ENCODE measurements around the gene CLTC. TPM values are rescaled to one million over a fixed set of nuclear protein-coding genes. Genes with fewer than 3 reads are reported as not detected.
A peak's percentile ranks its signal among the peaks of the same experiment; 100 is the strongest.

Gene CLTC
- total and polyA plus RNA-seq, 10 of the 15 experiments (the other 5 are each of a cell fraction or from before 2014, with no cell fraction given): 77.5 to 188 (median 129) TPM

DNA sequence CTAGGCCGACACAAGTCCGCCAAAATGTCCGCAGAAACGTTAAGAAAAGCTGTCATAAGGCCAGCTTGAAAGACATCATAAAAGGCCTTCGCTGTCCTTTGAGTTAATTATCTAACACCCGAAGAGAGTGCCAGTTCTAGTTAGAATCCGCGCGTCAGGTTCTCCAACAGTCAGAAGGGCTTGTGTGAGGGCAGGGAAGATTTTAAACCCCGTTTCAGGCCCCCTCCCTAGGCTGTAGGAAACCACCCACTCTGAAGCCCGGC, 729 bp upstream of the CLTC start (continued):
- TF ChIP-seq ZZZ3 (IDR thresholded peaks at IDR 0.05; ENCODE audit: control insufficient read depth, insufficient read length, low read depth): no peak
- no peak; the same call in 1 of the 2 replicates for TF ChIP-seq MXI1 (IDR thresholded peaks at IDR 0.05; ENCODE audit: low read depth, low read length)
- no peak for TF ChIP-seq IKZF2 (IDR thresholded peaks at IDR 0.05)
- no peak for TF ChIP-seq MYC (IDR thresholded peaks at IDR 0.05; ENCODE audit: insufficient read depth, insufficient read length, insufficient replicate concordance, low read length, severe bottlenecking)
- TF ChIP-seq SMC3 (IDR thresholded peaks at IDR 0.05; ENCODE audit: borderline replicate concordance, low read length): no peak
- no peak for TF ChIP-seq BMI1 (IDR thresholded peaks at IDR 0.05; ENCODE audit: borderline replicate concordance)
- TF ChIP-seq, protein P1, sequence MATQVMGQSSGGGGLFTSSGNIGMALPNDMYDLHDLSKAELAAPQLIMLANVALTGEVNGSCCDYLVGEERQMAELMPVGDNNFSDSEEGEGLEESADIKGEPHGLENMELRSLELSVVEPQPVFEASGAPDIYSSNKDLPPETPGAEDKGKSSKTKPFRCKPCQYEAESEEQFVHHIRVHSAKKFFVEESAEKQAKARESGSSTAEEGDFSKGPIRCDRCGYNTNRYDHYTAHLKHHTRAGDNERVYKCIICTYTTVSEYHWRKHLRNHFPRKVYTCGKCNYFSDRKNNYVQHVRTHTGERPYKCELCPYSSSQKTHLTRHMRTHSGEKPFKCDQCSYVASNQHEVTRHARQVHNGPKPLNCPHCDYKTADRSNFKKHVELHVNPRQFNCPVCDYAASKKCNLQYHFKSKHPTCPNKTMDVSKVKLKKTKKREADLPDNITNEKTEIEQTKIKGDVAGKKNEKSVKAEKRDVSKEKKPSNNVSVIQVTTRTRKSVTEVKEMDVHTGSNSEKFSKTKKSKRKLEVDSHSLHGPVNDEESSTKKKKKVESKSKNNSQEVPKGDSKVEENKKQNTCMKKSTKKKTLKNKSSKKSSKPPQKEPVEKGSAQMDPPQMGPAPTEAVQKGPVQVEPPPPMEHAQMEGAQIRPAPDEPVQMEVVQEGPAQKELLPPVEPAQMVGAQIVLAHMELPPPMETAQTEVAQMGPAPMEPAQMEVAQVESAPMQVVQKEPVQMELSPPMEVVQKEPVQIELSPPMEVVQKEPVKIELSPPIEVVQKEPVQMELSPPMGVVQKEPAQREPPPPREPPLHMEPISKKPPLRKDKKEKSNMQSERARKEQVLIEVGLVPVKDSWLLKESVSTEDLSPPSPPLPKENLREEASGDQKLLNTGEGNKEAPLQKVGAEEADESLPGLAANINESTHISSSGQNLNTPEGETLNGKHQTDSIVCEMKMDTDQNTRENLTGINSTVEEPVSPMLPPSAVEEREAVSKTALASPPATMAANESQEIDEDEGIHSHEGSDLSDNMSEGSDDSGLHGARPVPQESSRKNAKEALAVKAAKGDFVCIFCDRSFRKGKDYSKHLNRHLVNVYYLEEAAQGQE (IDR thresholded peaks at IDR 0.05; ENCODE audit: low read depth, low read length): no peak
- no peak for TF ChIP-seq CEBPB (IDR thresholded peaks at IDR 0.05; ENCODE audit: borderline replicate concordance in 1 of 2, low read depth in 2 of 2, low read length in 2 of 2)
- no peak for TF ChIP-seq RB1 (IDR thresholded peaks at IDR 0.05; ENCODE audit: borderline replicate concordance)
- TF ChIP-seq, protein P2, sequence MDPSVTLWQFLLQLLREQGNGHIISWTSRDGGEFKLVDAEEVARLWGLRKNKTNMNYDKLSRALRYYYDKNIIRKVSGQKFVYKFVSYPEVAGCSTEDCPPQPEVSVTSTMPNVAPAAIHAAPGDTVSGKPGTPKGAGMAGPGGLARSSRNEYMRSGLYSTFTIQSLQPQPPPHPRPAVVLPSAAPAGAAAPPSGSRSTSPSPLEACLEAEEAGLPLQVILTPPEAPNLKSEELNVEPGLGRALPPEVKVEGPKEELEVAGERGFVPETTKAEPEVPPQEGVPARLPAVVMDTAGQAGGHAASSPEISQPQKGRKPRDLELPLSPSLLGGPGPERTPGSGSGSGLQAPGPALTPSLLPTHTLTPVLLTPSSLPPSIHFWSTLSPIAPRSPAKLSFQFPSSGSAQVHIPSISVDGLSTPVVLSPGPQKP (IDR thresholded peaks at IDR 0.05; ENCODE audit: low read depth, low read length): no peak
- TF ChIP-seq, protein P3, sequence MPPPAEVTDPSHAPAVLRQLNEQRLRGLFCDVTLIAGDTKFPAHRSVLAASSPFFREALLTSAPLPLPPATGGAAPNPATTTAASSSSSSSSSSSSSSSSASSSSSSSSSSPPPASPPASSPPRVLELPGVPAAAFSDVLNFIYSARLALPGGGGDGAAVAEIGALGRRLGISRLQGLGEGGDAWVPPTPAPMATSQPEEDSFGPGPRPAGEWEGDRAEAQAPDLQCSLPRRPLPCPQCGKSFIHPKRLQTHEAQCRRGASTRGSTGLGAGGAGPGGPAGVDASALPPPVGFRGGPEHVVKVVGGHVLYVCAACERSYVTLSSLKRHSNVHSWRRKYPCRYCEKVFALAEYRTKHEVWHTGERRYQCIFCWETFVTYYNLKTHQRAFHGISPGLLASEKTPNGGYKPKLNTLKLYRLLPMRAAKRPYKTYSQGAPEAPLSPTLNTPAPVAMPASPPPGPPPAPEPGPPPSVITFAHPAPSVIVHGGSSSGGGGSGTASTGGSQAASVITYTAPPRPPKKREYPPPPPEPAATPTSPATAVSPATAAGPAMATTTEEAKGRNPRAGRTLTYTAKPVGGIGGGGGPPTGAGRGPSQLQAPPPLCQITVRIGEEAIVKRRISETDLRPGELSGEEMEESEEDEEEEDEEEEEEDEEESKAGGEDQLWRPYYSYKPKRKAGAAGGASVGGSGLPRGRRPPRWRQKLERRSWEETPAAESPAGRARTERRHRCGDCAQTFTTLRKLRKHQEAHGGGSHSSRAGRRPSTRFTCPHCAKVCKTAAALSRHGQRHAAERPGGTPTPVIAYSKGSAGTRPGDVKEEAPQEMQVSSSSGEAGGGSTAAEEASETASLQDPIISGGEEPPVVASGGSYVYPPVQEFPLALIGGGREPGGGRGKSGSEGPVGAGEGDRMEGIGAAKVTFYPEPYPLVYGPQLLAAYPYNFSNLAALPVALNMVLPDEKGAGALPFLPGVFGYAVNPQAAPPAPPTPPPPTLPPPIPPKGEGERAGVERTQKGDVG (CRISPR knock-in tag; IDR thresholded peaks at IDR 0.05): no peak
- TF ChIP-seq CBX5 (IDR thresholded peaks at IDR 0.05; ENCODE audit: low read depth): 0 out of 2 replicates have a peak, but pooled peaks have one; percentile 17
- TF ChIP-seq ESRRA (IDR thresholded peaks at IDR 0.05; ENCODE audit: low read length): peak; percentile 69; the same call in 1 of the 2 replicates
- TF ChIP-seq ASH2L (IDR thresholded peaks at IDR 0.05; ENCODE audit: borderline replicate concordance, low read depth): no peak
- TF ChIP-seq, protein P4, sequence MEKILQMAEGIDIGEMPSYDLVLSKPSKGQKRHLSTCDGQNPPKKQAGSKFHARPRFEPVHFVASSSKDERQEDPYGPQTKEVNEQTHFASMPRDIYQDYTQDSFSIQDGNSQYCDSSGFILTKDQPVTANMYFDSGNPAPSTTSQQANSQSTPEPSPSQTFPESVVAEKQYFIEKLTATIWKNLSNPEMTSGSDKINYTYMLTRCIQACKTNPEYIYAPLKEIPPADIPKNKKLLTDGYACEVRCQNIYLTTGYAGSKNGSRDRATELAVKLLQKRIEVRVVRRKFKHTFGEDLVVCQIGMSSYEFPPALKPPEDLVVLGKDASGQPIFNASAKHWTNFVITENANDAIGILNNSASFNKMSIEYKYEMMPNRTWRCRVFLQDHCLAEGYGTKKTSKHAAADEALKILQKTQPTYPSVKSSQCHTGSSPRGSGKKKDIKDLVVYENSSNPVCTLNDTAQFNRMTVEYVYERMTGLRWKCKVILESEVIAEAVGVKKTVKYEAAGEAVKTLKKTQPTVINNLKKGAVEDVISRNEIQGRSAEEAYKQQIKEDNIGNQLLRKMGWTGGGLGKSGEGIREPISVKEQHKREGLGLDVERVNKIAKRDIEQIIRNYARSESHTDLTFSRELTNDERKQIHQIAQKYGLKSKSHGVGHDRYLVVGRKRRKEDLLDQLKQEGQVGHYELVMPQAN (conservative IDR thresholded peaks at IDR 0.05): peak; percentile 78
- TF ChIP-seq, protein P5, sequence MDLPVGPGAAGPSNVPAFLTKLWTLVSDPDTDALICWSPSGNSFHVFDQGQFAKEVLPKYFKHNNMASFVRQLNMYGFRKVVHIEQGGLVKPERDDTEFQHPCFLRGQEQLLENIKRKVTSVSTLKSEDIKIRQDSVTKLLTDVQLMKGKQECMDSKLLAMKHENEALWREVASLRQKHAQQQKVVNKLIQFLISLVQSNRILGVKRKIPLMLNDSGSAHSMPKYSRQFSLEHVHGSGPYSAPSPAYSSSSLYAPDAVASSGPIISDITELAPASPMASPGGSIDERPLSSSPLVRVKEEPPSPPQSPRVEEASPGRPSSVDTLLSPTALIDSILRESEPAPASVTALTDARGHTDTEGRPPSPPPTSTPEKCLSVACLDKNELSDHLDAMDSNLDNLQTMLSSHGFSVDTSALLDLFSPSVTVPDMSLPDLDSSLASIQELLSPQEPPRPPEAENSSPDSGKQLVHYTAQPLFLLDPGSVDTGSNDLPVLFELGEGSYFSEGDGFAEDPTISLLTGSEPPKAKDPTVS (IDR thresholded peaks at IDR 0.05; ENCODE audit: low read depth, low read length): no peak
- no peak for TF ChIP-seq PAX8 (IDR thresholded peaks at IDR 0.05)
- no peak for TF ChIP-seq RELA (IDR thresholded peaks at IDR 0.05; ENCODE audit: borderline replicate concordance, partially characterized antibody)
